GM10847 (cell line): ENCODE data around the gene NMNAT3.

Experiments used
- POLR2A ChIP-seq: IDR thresholded peaks from 2 replicates; pipeline ENCODE4 v1.6.1; 2011; ENCODE audit not compliant: insufficient read length; ENCODE audit errors: extremely low read depth

Gene NMNAT3

GRCh38 chr3:139586420-139587017 is 91.3 kb downstream of the NMNAT3 start:
- TF ChIP-seq POLR2A: no peak

DNA sequence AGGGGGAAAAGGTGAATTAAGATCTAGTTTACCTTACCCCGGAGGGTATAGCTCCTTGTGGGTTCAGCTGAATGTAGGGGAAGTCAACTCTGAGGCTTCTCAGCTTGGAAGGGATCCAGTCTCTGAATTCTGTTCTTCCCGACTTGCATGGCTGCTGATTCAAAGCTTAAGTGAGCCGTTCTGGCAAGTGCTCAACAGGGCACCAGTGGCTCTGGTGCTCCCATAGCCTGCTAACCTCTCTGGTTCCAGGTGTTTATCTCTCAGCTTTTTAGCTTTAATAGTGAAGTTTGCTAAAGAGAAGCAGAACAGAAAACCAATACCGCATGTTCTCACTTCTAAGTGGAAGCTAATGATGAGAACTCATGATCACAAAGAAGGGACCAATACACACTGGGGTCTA is 92.0 kb downstream of the NMNAT3 start:
- TF ChIP-seq POLR2A: no peak

GRCh38 chr3:139578783-139579182 is 99.0 kb downstream of the NMNAT3 start:
- no peak for TF ChIP-seq POLR2A

- TF ChIP-seq POLR2A: no peak
Observed at GRCh38 chr3:139577909-139578308, 99.9 kb downstream of the NMNAT3 start.

GRCh38 chr3:139577346-139577745 is 100.4 kb downstream of the NMNAT3 start:
- TF ChIP-seq POLR2A: no peak

GRCh38 chr3:139574026-139574947 is 103.5 kb downstream of the NMNAT3 start:
- no peak for TF ChIP-seq POLR2A

- TF ChIP-seq POLR2A: no peak
Observed at GRCh38 chr3:139572847-139573672, 104.7 kb downstream of the NMNAT3 start.

DNA sequence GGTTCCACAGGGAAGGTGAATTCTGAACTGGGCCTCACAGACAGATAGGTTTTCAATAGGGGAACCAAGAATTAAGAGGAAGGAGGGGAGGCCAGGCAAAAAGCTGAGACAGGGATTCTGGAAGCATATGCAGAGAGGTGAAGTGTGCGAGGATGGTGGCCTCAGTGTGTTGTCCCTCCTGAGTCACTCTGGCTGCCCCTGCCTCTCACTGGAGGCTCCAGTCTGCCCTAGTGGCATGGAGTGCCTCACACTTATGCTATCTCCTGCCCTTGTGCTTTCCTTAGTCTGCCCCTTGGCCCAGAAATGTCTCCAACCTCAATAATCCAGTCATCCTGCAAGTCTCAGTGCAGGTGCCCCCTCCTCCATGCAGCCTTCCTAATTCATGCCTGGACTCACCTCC is 106.1 kb downstream of the NMNAT3 start:
- no peak for TF ChIP-seq POLR2A

GRCh38 chr3:139564294-139564861 is 113.4 kb downstream of the NMNAT3 start:
- TF ChIP-seq POLR2A: no peak

- TF ChIP-seq POLR2A: no peak
Observed at GRCh38 chr3:139561959-139562676, 115.7 kb downstream of the NMNAT3 start.

DNA sequence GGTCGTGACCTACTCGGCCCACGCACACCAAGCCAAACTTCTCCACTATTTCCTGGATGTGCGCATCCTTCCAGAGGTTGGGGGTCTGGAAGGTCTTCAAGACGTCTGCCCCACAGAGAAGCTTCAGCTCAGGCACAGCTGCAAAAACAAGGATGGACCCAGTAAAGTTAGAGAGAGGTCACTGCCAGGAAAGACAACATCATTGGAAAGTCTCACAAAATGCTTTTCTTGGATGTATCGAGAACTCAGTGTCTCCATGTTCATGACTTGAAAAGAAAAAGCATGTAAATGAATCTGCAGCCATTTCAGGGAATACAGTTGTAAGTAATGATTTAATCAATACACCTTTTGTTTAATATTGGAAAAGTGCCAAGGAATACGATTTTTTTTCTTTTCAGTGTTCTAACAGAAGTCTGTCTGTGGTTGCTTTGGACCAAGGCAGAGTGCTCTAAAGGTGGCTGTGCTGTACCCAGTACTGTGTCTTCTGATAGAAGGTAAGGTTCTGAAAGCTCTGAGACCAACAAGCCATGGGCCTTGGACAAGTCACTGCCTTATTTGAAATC is 116.4 kb downstream of the NMNAT3 start:
- TF ChIP-seq POLR2A: no peak

- no peak for TF ChIP-seq POLR2A
Observed at GRCh38 chr3:139560411-139560810, 117.4 kb downstream of the NMNAT3 start.

GRCh38 chr3:139559541-139559940 is 118.2 kb downstream of the NMNAT3 start:
- no peak for TF ChIP-seq POLR2A
